NCI-H187 (cell line): ENCODE measurements around the gene ZNF292.
"Not testable (repeated sequence)": the region's sequence is repeated elsewhere in the genome, so short reads cannot be mapped to it uniquely, and the experiment has no call there.

Experiments
- DNase-seq, 2 experiments: peaks; one replicate each; lab custom pipeline; 2025; lab: John Stamatoyannopoulos, UW

Gene ZNF292

DNA sequence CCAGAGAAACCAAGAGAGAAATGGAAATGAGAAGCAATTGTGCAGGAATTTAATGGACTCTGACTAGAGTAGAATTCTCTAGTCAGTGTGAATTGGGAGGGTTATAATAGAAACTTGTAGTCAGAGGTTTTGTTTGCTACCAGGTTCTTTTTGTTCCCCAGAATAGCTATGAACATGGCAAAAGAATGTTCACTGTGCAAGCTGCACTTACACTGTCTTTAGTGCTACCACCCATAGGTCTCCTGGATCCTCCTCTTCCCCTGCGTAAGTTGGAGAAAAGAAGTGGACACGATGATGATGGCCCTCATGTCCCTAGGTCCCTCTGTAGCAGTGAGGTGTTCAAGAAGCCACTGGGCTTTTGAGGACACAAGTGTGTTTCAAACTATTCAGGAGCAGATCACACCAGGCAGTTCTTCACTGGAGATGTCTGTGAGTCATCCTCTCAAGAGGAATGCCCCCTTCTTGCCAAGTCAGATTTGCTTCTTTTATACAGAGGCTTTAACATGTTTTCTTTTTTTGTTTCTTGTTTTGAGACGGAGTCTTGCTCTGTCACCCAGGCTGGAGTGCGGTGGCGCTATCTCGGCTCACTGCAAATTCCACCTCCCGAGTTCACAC lies 119.4 kb downstream of the ZNF292 start:
- no peak for DNase-seq

- no peak for DNase-seq
Observed at GRCh38 chr6:87276624-87277023, 121.3 kb downstream of the ZNF292 start.

DNA sequence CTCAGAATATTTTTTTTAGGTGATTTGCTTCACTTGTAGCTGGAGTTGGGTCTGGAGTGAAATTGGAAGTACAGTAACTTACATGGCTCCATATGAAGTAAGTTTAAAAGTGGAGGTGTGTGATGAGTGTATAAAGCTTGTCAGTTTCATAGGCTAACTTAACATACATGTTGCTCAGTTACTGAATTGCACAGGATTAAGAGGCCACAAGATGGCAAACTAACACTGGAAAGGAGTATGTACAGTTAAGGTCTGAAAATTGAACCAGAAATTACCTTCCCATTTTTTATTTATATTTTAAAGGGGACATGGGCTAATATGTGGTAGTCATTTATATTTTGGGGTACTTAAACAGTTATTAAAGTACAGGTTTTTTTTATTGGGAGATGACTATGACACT lies 121.8 kb downstream of the ZNF292 start:
- no peak for DNase-seq

- DNase-seq = no peak
Observed at GRCh38 chr6:87279196-87279595, 123.8 kb downstream of the ZNF292 start.

DNA sequence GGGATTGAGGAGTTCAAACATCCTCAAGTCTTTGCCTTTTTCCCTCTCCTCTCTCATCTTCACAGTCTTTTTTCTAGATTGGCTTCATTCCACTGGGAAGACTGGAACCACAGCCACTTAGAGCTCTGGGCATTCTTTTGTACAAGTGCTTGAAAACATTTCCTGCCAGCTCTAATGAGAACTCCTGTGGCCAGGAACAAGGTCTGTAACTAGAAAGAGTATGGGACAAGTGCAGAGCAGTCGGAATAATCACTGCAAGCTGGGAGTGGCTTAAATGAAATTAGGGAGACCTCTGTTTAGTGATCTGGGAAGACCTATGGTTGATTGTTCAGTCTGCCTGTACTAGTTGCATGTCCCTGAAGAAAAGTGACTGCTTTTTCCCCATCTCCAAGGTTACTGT lies 126.1 kb downstream of the ZNF292 start:
- no peak for DNase-seq

DNA sequence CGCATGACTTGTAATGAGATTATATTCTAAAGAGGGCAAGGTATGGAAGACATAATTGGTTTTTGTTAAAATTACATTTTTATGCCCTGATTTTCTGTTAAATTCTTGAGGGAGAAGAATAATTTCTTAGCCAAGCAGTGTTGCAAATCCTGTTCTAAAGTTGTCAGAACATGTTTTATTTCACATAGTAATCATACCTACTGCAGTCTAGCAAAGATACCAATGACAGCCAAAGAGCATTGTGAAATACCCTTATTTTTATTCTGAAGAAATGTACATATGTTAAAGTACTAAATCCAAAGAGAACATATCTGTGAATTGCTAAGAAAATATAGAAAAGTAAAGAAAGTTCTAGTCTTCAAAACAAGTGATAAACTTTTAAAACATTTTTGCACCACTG lies 127.4 kb downstream of the ZNF292 start:
- DNase-seq = no peak

GRCh38 chr6:87283461-87283860 lies 128.1 kb downstream of the ZNF292 start:
- DNase-seq = no peak

DNA sequence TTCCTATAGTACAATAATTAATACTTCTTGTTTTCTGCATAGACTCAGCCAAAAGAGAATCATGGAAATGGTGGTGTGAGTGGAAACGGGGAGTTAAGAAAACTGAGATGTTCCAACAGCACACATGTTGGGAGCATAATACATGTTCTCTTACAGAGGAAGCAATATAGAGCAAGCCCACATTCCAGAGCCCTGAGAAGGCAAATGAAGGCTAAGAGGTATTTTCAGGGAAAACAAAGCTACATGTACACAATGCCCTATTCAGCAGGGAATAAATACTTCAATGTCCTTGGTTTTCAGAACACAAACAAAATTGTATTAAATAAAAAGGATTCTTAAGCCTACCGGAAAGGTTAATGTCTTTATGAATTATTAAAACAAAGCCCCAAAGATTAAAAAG lies 131.9 kb downstream of the ZNF292 start:
- no peak for DNase-seq

DNA sequence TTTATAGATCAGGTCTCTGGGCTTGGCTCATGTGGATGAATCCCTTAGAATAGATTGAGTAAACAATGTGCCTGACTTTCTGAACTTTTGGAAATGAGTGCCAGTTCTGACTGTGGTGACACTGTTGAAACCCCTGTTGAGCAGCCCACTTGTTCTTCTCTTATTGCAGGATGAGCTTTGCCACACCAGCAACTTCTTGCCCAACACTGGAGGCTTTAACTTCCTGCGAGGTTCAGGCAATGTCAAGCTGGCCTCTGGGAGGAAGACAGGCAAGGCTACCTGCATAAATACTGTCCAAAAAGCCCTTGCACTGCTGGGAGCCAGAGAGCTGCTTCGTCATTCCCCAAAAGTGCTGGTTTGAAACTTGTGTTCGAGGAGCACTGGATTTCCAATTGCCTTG lies 134.2 kb downstream of the ZNF292 start:
- DNase-seq = no peak

DNA sequence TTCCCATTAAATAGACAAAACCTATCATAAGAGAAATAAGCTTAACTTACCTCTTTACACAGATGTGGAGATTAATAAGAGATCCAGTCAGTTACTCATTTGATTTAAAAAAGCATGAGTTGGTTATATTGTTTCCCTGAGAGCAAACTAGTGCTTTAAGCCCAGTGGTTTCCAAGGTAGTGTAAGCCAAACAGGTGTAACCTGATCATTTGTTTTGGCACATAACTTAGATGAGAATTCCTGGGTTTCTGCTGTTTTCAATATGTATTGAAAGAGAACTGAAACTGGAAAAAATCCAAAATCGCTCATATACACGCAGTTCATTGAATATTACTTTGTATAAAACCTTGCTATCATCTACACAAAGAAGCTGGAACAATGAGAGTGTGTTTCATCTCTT lies 136.5 kb downstream of the ZNF292 start:
- no peak for DNase-seq

- DNase-seq = no peak
Observed at GRCh38 chr6:87293526-87293925, 138.2 kb downstream of the ZNF292 start.

- DNase-seq = no peak
Observed at GRCh38 chr6:87297119-87297518, 141.8 kb downstream of the ZNF292 start.

- not testable (repeated sequence) for DNase-seq
Observed at GRCh38 chr6:87301277-87301676, 145.9 kb downstream of the ZNF292 start.

DNA sequence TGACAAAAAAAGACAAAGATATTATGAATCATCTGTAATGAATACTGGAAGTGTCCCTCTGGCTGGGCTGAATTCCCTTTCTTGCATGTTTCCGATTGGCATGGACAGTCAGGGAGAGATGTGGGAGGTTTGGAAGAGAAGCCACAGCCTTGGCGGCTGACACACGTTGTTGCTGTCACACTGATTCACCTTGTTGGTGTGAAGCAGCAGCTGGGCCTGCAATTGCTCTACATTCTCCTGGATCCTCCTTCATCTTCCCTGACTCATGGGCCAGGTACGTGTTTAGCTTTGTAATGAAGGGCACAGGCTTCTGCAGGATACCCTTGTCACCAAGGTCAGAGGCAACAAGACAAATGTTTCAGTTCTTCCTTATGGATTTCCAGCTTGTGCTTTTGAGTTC lies 153.6 kb downstream of the ZNF292 start:
- DNase-seq = no peak

- no peak for DNase-seq
Observed at GRCh38 chr6:87312860-87313259, 157.5 kb downstream of the ZNF292 start.
